Superior temporal gyrus (tissue), 1 donor: ENCODE results near the gene GNPDA1.

ENCODE experiments used
- DNase-seq: peaks from one replicate; pipeline ENCODE4 v3.0.0-alpha.2; 2016; ENCODE audit errors: extremely low spot score

The GNPDA1 gene

GRCh38 chr5:141957367-141957996 lies 55.3 kb downstream of the GNPDA1 start:
- DNase-seq: no peak

GRCh38 chr5:141954194-141954593 lies 58.6 kb downstream of the GNPDA1 start:
- DNase-seq: no peak

GRCh38 chr5:141952020-141952419 lies 60.8 kb downstream of the GNPDA1 start:
- DNase-seq: no peak

- DNase-seq: peak; percentile 11
These were observed 61.5 kb downstream of the GNPDA1 start for GRCh38 chr5:141951332-141951781.
